ENCODE results near the gene C1QL3.

C1QL3 gene

GRCh38 chr10:16521311-16522016 is at the start of gene C1QL3:
C1QL3 (minus strand) TSS chr10:16521879; CDS start chr10:16521065, 814 bp downstream.
- peak; percentile 45 for DNase-seq (ENCODE audit: low read depth)
- peak within 1 kb of the TSS; percentile 40 for H3K4me3 ChIP-seq (ENCODE audit: low read length)
- no peak for TF ChIP-seq CTCF (IDR thresholded peaks at IDR 0.05; ENCODE audit: insufficient read depth, low read depth, low read length, missing control alignments)

- no peak for TF ChIP-seq CTCF (IDR thresholded peaks at IDR 0.05; ENCODE audit: insufficient read depth, low read depth, low read length, missing control alignments)
- no peak overlapping the region for H3K4me3 ChIP-seq (ENCODE audit: low read length)
- no peak for DNase-seq (ENCODE audit: low read depth)
Observed at GRCh38 chr10:16570731-16571130, 49.1 kb upstream of the C1QL3 start.

- no peak for TF ChIP-seq CTCF (IDR thresholded peaks at IDR 0.05; ENCODE audit: insufficient read depth, low read depth, low read length, missing control alignments)
- no peak overlapping the region for H3K4me3 ChIP-seq (ENCODE audit: low read length)
- no peak for DNase-seq (ENCODE audit: low read depth)
Observed at GRCh38 chr10:16566202-16566805, 44.6 kb upstream of the C1QL3 start.

- TF ChIP-seq CTCF (IDR thresholded peaks at IDR 0.05; ENCODE audit: insufficient read depth, low read depth, low read length, missing control alignments), result no peak
- no peak overlapping the region for H3K4me3 ChIP-seq (ENCODE audit: low read length)
- DNase-seq (ENCODE audit: low read depth), result no peak
Observed at GRCh38 chr10:16565604-16566003, 43.9 kb upstream of the C1QL3 start.

- TF ChIP-seq CTCF (IDR thresholded peaks at IDR 0.05; ENCODE audit: insufficient read depth, low read depth, low read length, missing control alignments), result no peak
- DNase-seq (ENCODE audit: low read depth), result no peak
- no peak overlapping the region for H3K4me3 ChIP-seq (ENCODE audit: low read length)
Observed at GRCh38 chr10:16562891-16563290, 41.2 kb upstream of the C1QL3 start.

- TF ChIP-seq CTCF (IDR thresholded peaks at IDR 0.05; ENCODE audit: insufficient read depth, low read depth, low read length, missing control alignments), result no peak
Observed at GRCh38 chr10:16559236-16559773, 37.6 kb upstream of the C1QL3 start.

More at GRCh38 chr10:16559236-16559773, 37.6 kb upstream of the C1QL3 start:
- DNase-seq (ENCODE audit: low read depth), result no peak
- H3K4me3 ChIP-seq (ENCODE audit: low read length), result no peak overlapping the region

All from epithelial cell of esophagus (primary cell).